Ishikawa (cell line): Measurements from ENCODE around the gene KRTAP10-3.

Source experiments
- CEBPB ChIP-seq: IDR thresholded peaks from 2 replicates; pipeline ENCODE4 v1.6.1; 2012
- CREB1 ChIP-seq: IDR thresholded peaks from 2 replicates; pipeline ENCODE4 v1.6.1; 2012; ENCODE audit warnings: low read depth
- EGR1 ChIP-seq: IDR thresholded peaks from 2 replicates; pipeline ENCODE4 v1.6.1; 2012
- EP300 ChIP-seq: IDR thresholded peaks from 2 replicates; pipeline ENCODE4 v1.6.1; 2012; ENCODE audit warnings: borderline replicate concordance
- FOXM1 ChIP-seq: IDR thresholded peaks from 2 replicates; pipeline ENCODE4 v1.6.1; 2012; ENCODE audit warnings: low read depth, borderline replicate concordance
- MAX ChIP-seq: IDR thresholded peaks from 2 replicates; pipeline ENCODE4 v1.6.1; 2012
- NFIC ChIP-seq: IDR thresholded peaks from 2 replicates; pipeline ENCODE4 v1.6.1; 2012
- RAD21 ChIP-seq: IDR thresholded peaks from 2 replicates; pipeline ENCODE4 v1.6.1; 2012; ENCODE audit warnings: low read depth
- REST ChIP-seq: IDR thresholded peaks from 2 replicates; pipeline ENCODE4 v1.6.1; 2012; ENCODE audit warnings: low read depth, mild to moderate bottlenecking
- TAF1 ChIP-seq: IDR thresholded peaks from 2 replicates; pipeline ENCODE4 v1.6.1; 2012; ENCODE audit warnings: low read depth, mild to moderate bottlenecking
- TCF12 ChIP-seq: IDR thresholded peaks from 2 replicates; pipeline ENCODE4 v1.6.1; 2012; ENCODE audit warnings: low read depth
- TEAD4 ChIP-seq: IDR thresholded peaks from 2 replicates; pipeline ENCODE4 v1.6.1; 2012
- USF1 ChIP-seq: IDR thresholded peaks from 2 replicates; pipeline ENCODE4 v1.6.1; 2012
- YY1 ChIP-seq: IDR thresholded peaks from 2 replicates; pipeline ENCODE4 v1.6.1; 2012; ENCODE audit warnings: low read depth
- ZBTB7A ChIP-seq: IDR thresholded peaks from 2 replicates; pipeline ENCODE4 v1.6.1; 2012; ENCODE audit warnings: low read depth

Gene KRTAP10-3

GRCh38 chr21:44555200-44555875 lies 3.3 kb downstream of the KRTAP10-3 start:
- TF ChIP-seq RAD21 (no peak), EP300 (no peak), TEAD4 (no peak), TCF12 (no peak), MAX (no peak), YY1 (no peak), CEBPB (no peak), CREB1 (no peak), NFIC (no peak), TAF1 (no peak), EGR1 (no peak), ZBTB7A (no peak), REST (no peak), FOXM1 (no peak)

- no peak for TF ChIP-seq ZBTB7A
- no peak for TF ChIP-seq RAD21
- TF ChIP-seq TAF1 = no peak
- no peak for TF ChIP-seq USF1
- TF ChIP-seq FOXM1 = no peak
- no peak for TF ChIP-seq MAX
- no peak for TF ChIP-seq REST
- no peak for TF ChIP-seq TEAD4
- no peak for TF ChIP-seq TCF12
- TF ChIP-seq EGR1 = no peak
- no peak for TF ChIP-seq EP300
These were observed 5.9 kb downstream of the KRTAP10-3 start for GRCh38 chr21:44552681-44553080.

GRCh38 chr21:44552136-44552535 lies 6.5 kb downstream of the KRTAP10-3 start:
- TF ChIP-seq NFIC = no peak
- no peak for TF ChIP-seq RAD21
- no peak for TF ChIP-seq MAX
- TF ChIP-seq CEBPB = no peak
- no peak for TF ChIP-seq USF1
- no peak for TF ChIP-seq TCF12
- no peak for TF ChIP-seq ZBTB7A
- TF ChIP-seq EGR1 = no peak
- TF ChIP-seq TAF1 = no peak
- TF ChIP-seq REST = no peak
- TF ChIP-seq TEAD4 = no peak
- TF ChIP-seq EP300 = no peak
- no peak for TF ChIP-seq CREB1
- TF ChIP-seq FOXM1 = no peak
- no peak for TF ChIP-seq YY1

- TF ChIP-seq USF1 = peak; percentile 60; the same call in 1 of the 2 replicates
- TF ChIP-seq REST = no peak
- no peak for TF ChIP-seq TAF1
These were observed 7.1 kb downstream of the KRTAP10-3 start, which contains the start of gene KRTAP10-2 for GRCh38 chr21:44551340-44551961. TSS of gene KRTAP10-2 (minus strand) at chr21:44551505. CDS start at chr21:44551458, 47 bp downstream.
